ENCODE results near the gene RELT. TPM values are rescaled to one million over a fixed set of nuclear protein-coding genes. Genes with fewer than 3 reads are reported as not detected.

Gene RELT
- total and polyA plus RNA-seq, 2 experiments from 2014 or later = 2.0 to 6.3 TPM

GRCh38 chr11:73410627-73411026, 34.4 kb downstream of the RELT start:
- no peaks in the 10 kb centered on the region for H3F3A ChIP-seq (replicated peaks; ENCODE audit: low read depth)
- TF ChIP-seq POLR2AphosphoS5 (IDR thresholded peaks at IDR 0.05; ENCODE audit: low read depth) (no peak), ZNF114 (CRISPR knock-in tag; IDR thresholded peaks at IDR 0.05) (no peak), EZH2 (IDR thresholded peaks at IDR 0.05; ENCODE audit: low read depth, unreplicated experiment) (no peak), JUNB (IDR thresholded peaks at IDR 0.05; ENCODE audit: unreplicated experiment) (no peak), ZNF462 (CRISPR knock-in tag; IDR thresholded peaks at IDR 0.05) (no peak)
- TF ChIP-seq, protein P1, sequence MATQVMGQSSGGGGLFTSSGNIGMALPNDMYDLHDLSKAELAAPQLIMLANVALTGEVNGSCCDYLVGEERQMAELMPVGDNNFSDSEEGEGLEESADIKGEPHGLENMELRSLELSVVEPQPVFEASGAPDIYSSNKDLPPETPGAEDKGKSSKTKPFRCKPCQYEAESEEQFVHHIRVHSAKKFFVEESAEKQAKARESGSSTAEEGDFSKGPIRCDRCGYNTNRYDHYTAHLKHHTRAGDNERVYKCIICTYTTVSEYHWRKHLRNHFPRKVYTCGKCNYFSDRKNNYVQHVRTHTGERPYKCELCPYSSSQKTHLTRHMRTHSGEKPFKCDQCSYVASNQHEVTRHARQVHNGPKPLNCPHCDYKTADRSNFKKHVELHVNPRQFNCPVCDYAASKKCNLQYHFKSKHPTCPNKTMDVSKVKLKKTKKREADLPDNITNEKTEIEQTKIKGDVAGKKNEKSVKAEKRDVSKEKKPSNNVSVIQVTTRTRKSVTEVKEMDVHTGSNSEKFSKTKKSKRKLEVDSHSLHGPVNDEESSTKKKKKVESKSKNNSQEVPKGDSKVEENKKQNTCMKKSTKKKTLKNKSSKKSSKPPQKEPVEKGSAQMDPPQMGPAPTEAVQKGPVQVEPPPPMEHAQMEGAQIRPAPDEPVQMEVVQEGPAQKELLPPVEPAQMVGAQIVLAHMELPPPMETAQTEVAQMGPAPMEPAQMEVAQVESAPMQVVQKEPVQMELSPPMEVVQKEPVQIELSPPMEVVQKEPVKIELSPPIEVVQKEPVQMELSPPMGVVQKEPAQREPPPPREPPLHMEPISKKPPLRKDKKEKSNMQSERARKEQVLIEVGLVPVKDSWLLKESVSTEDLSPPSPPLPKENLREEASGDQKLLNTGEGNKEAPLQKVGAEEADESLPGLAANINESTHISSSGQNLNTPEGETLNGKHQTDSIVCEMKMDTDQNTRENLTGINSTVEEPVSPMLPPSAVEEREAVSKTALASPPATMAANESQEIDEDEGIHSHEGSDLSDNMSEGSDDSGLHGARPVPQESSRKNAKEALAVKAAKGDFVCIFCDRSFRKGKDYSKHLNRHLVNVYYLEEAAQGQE (IDR thresholded peaks at IDR 0.05; ENCODE audit: unreplicated experiment) = no peak
- peaks cover 3% of the 10 kb centered on the region for H4K20me1 ChIP-seq (replicated peaks; ENCODE audit: insufficient read depth)
- no peak overlapping the region for H3K4me3 ChIP-seq
- H3K4me1 ChIP-seq (ENCODE audit: insufficient read depth) = no peaks in the 10 kb centered on the region
- Mint-ChIP-seq H3K4me3 (no peak overlapping the region), H3K9me3 (no peaks in the 10 kb centered on the region), H3K36me3 (ENCODE audit: low read depth) (peaks cover 11% of the 10 kb centered on the region), H3K27me3 (ENCODE audit: insufficient read depth, low read depth, poor library complexity) (peaks cover 3% of the 10 kb centered on the region), H3K4me1 (no peaks in the 10 kb centered on the region), H3K27ac (no peak overlapping the region)
- no peak overlapping the region for H3K27ac ChIP-seq (ENCODE audit: low read depth)
- no peaks in the 10 kb centered on the region for H3K9me2 ChIP-seq (ENCODE audit: insufficient read depth)
- no peaks in the 10 kb centered on the region for H3K36me3 ChIP-seq (ENCODE audit: insufficient read depth)
- H3K79me2 ChIP-seq (replicated peaks; ENCODE audit: insufficient read depth) = no peaks in the 10 kb centered on the region
- H3K27me3 ChIP-seq (ENCODE audit: insufficient read depth) = no peaks in the 10 kb centered on the region
- H2AFZ ChIP-seq = no peak overlapping the region
- no peak for ATAC-seq
- DNase-seq (ENCODE audit: low spot score) = no peak
- no peak overlapping the region for H3K4me2 ChIP-seq

All from GM23338 (cell line).